Karpas-422 (cell line): ENCODE measurements around the gene DGKA. TPM values are rescaled to one million over a fixed set of nuclear protein-coding genes. Genes with fewer than 3 reads are reported as not detected.
A peak's percentile ranks its signal among the peaks of the same experiment; 100 is the strongest.

Source experiments
- DNase-seq: peaks from one replicate; pipeline ENCODE4 v3.0.0-alpha.2; 2015
- H2AFZ ChIP-seq: fragments of 200-600 bp; sonication (generic); 2 replicates; pipeline ENCODE4 v1.6.1; 2014; ENCODE audit warnings: antibody characterized with exemption, low read length, mixed read lengths
- H3K27ac ChIP-seq: fragments of 200-600 bp; sonication (generic); 2 replicates; pipeline ENCODE4 v1.5.1; 2014; ENCODE audit warnings: mild to moderate bottlenecking, low read length, moderate library complexity
- H3K27me3 ChIP-seq: fragments of 200-600 bp; sonication (generic); 2 replicates; pipeline ENCODE4 v1.6.1; 2014; ENCODE audit warnings: low read length, mixed read lengths
- H3K36me3 ChIP-seq: fragments of 200-600 bp; sonication (generic); 2 replicates; pipeline ENCODE4 v1.6.1; 2014; ENCODE audit warnings: low read length, mixed read lengths; ENCODE audit not compliant: insufficient read depth
- H3K4me1 ChIP-seq: fragments of 200-600 bp; sonication (generic); 2 replicates; pipeline ENCODE4 v1.6.1; 2014; ENCODE audit warnings: mild to moderate bottlenecking, low read length, mixed read lengths
- H3K4me2 ChIP-seq: fragments of 200-600 bp; sonication (generic); 2 replicates; pipeline ENCODE4 v1.6.1; 2014; ENCODE audit warnings: low read length, low read depth, mild to moderate bottlenecking; ENCODE audit not compliant: poor library complexity, severe bottlenecking
- H3K4me3 ChIP-seq: fragments of 200-600 bp; sonication (generic); 2 replicates; pipeline ENCODE4 v1.5.1; 2014; ENCODE audit warnings: mild to moderate bottlenecking, antibody characterized with exemption, low read length, mixed read lengths
- H3K79me2 ChIP-seq: fragments of 200-600 bp; sonication (generic); 2 replicates; pipeline ENCODE4 v1.6.1; 2014; ENCODE audit warnings: mild to moderate bottlenecking, low read length, mixed read lengths
- H3K9ac ChIP-seq: fragments of 200-600 bp; sonication (generic); 2 replicates; pipeline ENCODE4 v1.6.0; 2014; ENCODE audit warnings: low read length
- H3K9me2 ChIP-seq: fragments of 200-600 bp; sonication (generic), shearing (Covaris generic); replicated peaks from 2 replicates; pipeline ENCODE4 v1.6.0; 2014; ENCODE audit warnings: mild to moderate bottlenecking, low read length, moderate library complexity; ENCODE audit not compliant: insufficient read depth
- H3K9me3 ChIP-seq: fragments of 300-700, 200-600 bp; sonication (generic); 2 replicates; pipeline ENCODE4 v1.6.1; 2014; ENCODE audit warnings: low read length, mixed read lengths
- H4K20me1 ChIP-seq: fragments of 200-600 bp; sonication (generic); 2 replicates; pipeline ENCODE4 v1.6.1; 2014; ENCODE audit warnings: mild to moderate bottlenecking, antibody characterized with exemption, low read length, low read depth; ENCODE audit not compliant: insufficient read depth
- total RNA-seq: library from RNA; depleted of rRNA; stranded (reverse); fragments of >200 nt; shearing (Covaris generic); gene quantifications from 2 replicates; pipeline ENCODE4 v1.2.3, GENCODE V29; 2014; ENCODE audit warnings: low replicate concordance; rRNA removed

Gene DGKA
- 70.4 and 88.5 TPM in 2 replicates for total RNA-seq

DNA sequence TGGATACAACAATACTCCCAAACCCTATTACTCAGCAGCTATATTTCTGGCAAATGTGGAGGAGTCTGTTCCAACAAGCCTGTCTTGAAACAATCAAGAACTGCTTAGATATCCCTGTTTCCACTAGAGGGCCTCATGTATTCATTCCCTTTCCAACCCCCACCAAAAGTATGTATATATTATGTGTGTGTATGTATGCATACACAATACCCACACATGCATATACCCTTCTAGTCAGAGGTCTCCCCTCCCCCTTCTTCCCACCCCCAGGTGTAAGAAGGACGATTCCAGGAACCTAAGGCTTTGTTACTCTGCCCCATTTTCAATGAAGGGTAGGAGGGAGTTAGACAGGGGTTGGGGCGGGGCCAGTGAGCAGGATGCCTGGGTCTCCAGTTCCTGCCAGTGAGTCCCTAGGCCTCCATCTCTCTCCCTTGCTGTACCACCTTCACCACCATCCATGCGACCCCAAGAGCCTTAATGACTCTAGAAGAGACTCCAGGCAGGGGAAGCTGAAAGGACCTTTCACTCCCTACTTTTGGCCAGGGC lies at the start of gene DGKA:
DGKA (plus strand) TSS at position 392 of the 546 bp plus-strand sequence. CDS start 5,342 bp downstream, outside the sequence.
- peak within 1 kb of the TSS; percentile 60 for H2AFZ ChIP-seq
- H3K79me2 ChIP-seq, result peaks cover 42% of the 10 kb centered on the region
- H3K27me3 ChIP-seq, result no peaks in the 10 kb centered on the region
- peak within 1 kb of the TSS; percentile 94 for H3K4me3 ChIP-seq
- peak within 1 kb of the TSS; percentile 96 for H3K27ac ChIP-seq
- no peaks in the 10 kb centered on the region for H3K9me3 ChIP-seq
- no peaks in the 10 kb centered on the region for H3K36me3 ChIP-seq
- DNase-seq, result peak; percentile 84
- peaks cover 55% of the 10 kb centered on the region for H3K4me1 ChIP-seq
- H3K4me2 ChIP-seq, result peak within 1 kb of the TSS; percentile 99
- no peaks in the 10 kb centered on the region; the same call in 1 of the 2 replicates for H4K20me1 ChIP-seq
- no peaks in the 10 kb centered on the region for H3K9me2 ChIP-seq
- H3K9ac ChIP-seq, result peak within 1 kb of the TSS; percentile 92

DNA sequence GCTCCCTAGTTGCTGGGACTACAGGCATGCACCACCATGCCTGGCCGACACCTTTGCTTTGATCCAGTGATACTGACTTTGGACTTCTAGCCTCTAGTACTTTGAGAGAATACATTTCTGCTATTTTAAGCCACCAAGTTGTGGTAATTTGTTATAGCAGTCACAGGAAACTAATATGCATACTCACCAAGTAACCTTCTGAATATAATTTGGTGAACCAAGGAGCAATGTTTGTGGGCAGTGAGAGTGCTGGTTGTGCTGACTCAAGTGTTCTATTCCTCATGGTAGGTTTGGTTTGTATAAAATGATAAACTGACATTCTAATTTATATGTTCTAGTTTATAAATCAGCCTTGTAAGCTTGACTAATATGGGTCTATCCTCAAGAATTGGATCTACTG lies 45.8 kb upstream of the DGKA start:
- Histone ChIP-seq H3K4me3 (no peak overlapping the region), H4K20me1 (no peaks in the 10 kb centered on the region), H3K9me2 (no peaks in the 10 kb centered on the region), H3K27ac (no peak overlapping the region), H3K9ac (no peak overlapping the region), H3K27me3 (no peaks in the 10 kb centered on the region), H3K4me1 (no peaks in the 10 kb centered on the region), H3K4me2 (no peak overlapping the region), H2AFZ (no peak overlapping the region), H3K36me3 (no peaks in the 10 kb centered on the region), H3K9me3 (no peaks in the 10 kb centered on the region), H3K79me2 (no peaks in the 10 kb centered on the region)
- no peak for DNase-seq

DNA sequence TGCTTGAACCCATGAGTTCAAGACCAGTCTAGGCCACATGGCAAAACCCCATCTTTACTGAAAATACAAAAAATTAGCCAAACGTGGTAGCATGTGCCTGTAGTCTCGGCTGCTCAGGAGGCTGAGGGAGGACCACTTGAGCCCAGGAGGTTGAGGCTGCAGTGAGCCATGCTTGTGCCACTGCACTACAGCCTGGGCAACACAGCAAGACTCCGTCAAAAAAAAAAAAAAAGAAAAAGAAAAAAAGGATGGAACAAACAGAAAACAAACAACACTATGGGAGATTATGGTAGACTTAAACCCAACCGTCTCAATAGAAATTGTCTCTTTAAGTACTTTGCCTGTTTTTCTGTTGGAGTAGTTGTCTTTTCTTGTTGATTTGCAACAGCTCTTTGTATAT lies 39.7 kb upstream of the DGKA start:
- H3K9me3 ChIP-seq, result no peaks in the 10 kb centered on the region
- H3K27me3 ChIP-seq, result no peaks in the 10 kb centered on the region
- H3K79me2 ChIP-seq, result no peaks in the 10 kb centered on the region
- H3K27ac ChIP-seq, result no peak overlapping the region
- no peak overlapping the region for H3K4me3 ChIP-seq
- no peaks in the 10 kb centered on the region for H3K36me3 ChIP-seq
- DNase-seq, result no peak
- H3K4me1 ChIP-seq, result no peaks in the 10 kb centered on the region
- H2AFZ ChIP-seq, result no peak overlapping the region
- H3K9me2 ChIP-seq, result no peaks in the 10 kb centered on the region
- H3K9ac ChIP-seq, result no peak overlapping the region
- H3K4me2 ChIP-seq, result no peak overlapping the region
- H4K20me1 ChIP-seq, result no peaks in the 10 kb centered on the region

DNA sequence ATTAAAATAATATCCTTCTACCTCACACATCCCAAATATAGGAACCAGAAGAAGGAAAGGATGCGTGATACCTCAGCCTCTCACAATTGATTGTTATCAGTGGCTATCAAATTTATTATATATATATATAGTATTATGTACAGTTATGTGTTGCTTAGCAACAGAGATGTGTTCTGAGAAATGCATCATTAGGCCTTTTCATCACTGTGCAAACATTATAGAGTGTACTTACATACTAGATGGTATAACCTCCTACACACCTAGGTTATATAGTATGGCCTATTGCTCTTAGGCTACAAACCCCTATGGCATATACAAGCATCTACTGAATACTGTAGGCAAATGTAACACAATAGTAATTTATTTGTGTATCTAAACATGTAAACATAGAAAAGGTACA lies 37.2 kb upstream of the DGKA start:
- no peak overlapping the region for H3K4me3 ChIP-seq
- H3K79me2 ChIP-seq, result no peaks in the 10 kb centered on the region
- H3K9me3 ChIP-seq, result no peaks in the 10 kb centered on the region
- no peaks in the 10 kb centered on the region for H3K27me3 ChIP-seq
- H3K36me3 ChIP-seq, result no peaks in the 10 kb centered on the region
- H2AFZ ChIP-seq, result no peak overlapping the region
- no peak overlapping the region for H3K27ac ChIP-seq
- no peaks in the 10 kb centered on the region for H3K9me2 ChIP-seq
- DNase-seq, result no peak
- no peak overlapping the region for H3K9ac ChIP-seq
- no peaks in the 10 kb centered on the region for H4K20me1 ChIP-seq
- H3K4me1 ChIP-seq, result no peaks in the 10 kb centered on the region
- H3K4me2 ChIP-seq, result no peak overlapping the region

DNA sequence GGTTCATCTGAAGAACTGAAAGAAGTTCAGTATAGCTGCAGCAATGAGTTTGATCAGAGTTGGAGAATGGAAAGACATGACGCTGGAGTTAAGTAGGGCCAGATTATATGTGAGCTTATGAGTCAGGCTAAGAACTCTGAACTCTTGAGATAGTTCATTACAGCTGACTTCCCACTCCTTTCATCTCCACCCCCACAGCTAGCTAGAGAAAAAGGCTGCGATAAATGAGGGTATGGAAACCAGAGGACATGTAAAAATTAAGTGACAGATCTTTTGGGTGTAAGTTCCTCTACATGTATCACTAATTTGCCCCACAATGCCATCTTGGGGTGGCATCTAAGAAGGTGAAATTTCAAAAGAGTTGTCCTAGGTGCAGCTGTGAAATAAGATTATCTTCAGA lies 31.9 kb upstream of the DGKA start:
- H3K9me2 ChIP-seq, result no peaks in the 10 kb centered on the region
- no peaks in the 10 kb centered on the region for H3K36me3 ChIP-seq
- H2AFZ ChIP-seq, result no peak overlapping the region
- no peaks in the 10 kb centered on the region for H3K9me3 ChIP-seq
- no peaks in the 10 kb centered on the region for H4K20me1 ChIP-seq
- no peaks in the 10 kb centered on the region for H3K79me2 ChIP-seq
- H3K9ac ChIP-seq, result no peak overlapping the region
- H3K4me1 ChIP-seq, result no peaks in the 10 kb centered on the region
- H3K4me3 ChIP-seq, result no peak overlapping the region
- no peak overlapping the region for H3K4me2 ChIP-seq
- H3K27ac ChIP-seq, result no peak overlapping the region
- H3K27me3 ChIP-seq, result no peaks in the 10 kb centered on the region
- DNase-seq, result no peak

DNA sequence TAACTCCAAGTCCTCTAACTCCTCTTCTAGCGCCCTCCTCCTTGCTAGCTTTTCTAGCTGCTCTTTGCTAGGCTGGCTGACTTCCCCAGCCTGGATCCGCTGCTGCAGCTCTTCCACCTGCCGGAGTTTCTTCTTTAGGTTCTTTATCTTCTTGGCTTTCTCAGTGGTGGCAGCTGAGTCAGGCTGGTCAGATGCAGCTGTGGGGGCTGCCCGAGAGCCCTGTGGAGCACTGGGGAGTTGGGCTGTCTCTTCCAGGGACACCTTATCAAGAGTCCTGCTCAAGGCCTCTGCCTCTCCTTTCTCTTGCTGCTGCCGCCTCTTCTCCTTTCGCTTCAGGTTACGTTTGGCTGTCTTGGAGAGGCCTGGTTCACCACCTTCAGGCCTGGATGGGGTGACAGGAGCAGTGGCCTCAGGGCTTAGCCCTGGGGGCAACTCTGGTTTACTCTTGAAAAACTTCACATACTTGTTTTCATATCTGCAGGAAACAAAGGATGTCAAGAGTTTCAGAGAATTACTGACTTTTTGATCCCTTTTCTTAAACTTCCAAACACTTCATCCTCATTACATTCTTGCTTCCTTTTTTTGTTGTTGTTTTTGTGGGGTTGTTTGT lies 29.0 kb upstream of the DGKA start:
- no peak overlapping the region for H3K9ac ChIP-seq
- H4K20me1 ChIP-seq, result no peaks in the 10 kb centered on the region
- no peak overlapping the region for H2AFZ ChIP-seq
- no peaks in the 10 kb centered on the region for H3K9me2 ChIP-seq
- DNase-seq, result no peak
- no peak overlapping the region for H3K27ac ChIP-seq
- no peak overlapping the region for H3K4me2 ChIP-seq
- H3K27me3 ChIP-seq, result no peaks in the 10 kb centered on the region
- no peak overlapping the region for H3K4me3 ChIP-seq
- H3K36me3 ChIP-seq, result no peaks in the 10 kb centered on the region
- H3K4me1 ChIP-seq, result no peaks in the 10 kb centered on the region
- no peaks in the 10 kb centered on the region for H3K9me3 ChIP-seq
- peaks cover 5% of the 10 kb centered on the region; the same call in 1 of the 2 replicates for H3K79me2 ChIP-seq

DNA sequence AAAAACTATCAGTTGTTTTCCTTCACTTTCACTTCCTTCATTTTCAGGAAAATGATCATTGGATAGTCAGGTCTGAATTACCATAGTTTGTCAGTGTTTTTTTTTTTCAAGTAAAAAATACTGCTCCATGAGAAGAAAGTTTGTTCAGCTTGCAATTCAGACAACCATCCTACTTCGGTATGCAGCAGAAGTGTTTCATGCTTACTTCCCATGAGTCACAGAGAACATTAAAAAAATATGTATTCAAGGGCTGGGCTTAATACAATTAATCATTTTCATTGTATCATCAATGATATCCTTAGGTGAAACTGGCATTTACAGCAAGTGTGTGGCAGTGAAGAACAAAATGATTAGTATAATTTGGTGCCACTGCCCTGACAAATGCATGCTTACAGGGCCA lies 24.9 kb upstream of the DGKA start:
- no peaks in the 10 kb centered on the region for H4K20me1 ChIP-seq
- H3K9me3 ChIP-seq, result no peaks in the 10 kb centered on the region
- no peaks in the 10 kb centered on the region for H3K9me2 ChIP-seq
- H2AFZ ChIP-seq, result no peak overlapping the region
- no peak for DNase-seq
- H3K36me3 ChIP-seq, result no peaks in the 10 kb centered on the region
- no peaks in the 10 kb centered on the region for H3K4me1 ChIP-seq
- peaks cover 26% of the 10 kb centered on the region for H3K79me2 ChIP-seq
- H3K4me2 ChIP-seq, result no peak overlapping the region
- H3K9ac ChIP-seq, result no peak overlapping the region
- no peak overlapping the region for H3K4me3 ChIP-seq
- no peak overlapping the region for H3K27ac ChIP-seq
- H3K27me3 ChIP-seq, result no peaks in the 10 kb centered on the region

DNA sequence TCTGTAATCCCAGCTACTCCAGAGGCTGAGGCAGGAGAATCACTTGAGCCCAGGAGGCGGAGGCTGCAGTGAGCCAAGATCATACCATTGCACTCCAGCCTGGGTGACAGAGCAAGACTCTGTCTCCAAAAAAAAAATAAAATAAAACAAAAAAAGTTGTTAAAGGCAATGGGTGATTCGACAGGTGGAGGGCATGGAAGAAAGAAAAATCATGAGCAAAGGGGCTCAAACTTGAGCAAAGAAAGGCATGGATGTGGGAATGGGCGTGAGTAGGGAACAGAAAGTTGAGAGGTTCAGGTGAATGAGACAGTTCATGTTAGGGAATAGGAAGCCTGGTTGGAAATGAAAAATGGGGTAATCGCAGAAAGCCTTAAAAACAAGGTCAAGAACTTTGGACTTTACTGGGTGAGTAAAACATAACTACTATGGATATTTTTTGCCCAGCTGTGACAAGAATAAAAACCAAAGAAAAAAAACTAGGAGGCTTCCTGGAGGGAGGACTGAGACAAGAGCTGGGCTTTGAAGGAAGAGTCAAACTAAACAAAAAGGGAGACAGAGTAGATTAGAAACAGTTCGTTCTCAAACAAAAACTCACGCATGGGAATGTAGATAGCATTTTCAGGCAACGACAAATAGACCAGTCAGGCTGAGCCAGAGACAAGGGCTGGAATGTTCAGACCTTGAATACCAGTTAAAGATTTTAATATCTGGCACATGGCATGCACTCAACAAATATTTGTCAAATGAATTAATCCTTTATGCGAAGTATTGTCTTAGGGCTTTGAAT lies 22.0 kb upstream of the DGKA start:
- no peaks in the 10 kb centered on the region for H3K9me2 ChIP-seq
- H2AFZ ChIP-seq, result no peak overlapping the region
- H3K27ac ChIP-seq, result no peak overlapping the region
- no peak overlapping the region for H3K4me2 ChIP-seq
- no peak overlapping the region for H3K9ac ChIP-seq
- H3K27me3 ChIP-seq, result no peaks in the 10 kb centered on the region
- H3K79me2 ChIP-seq, result peaks cover 49% of the 10 kb centered on the region
- no peak overlapping the region for H3K4me3 ChIP-seq
- no peaks in the 10 kb centered on the region for H3K9me3 ChIP-seq
- no peaks in the 10 kb centered on the region for H3K4me1 ChIP-seq
- H4K20me1 ChIP-seq, result no peaks in the 10 kb centered on the region
- H3K36me3 ChIP-seq, result peaks cover 11% of the 10 kb centered on the region; the same call in 1 of the 2 replicates
- no peak for DNase-seq
